ENCODE data around the gene AKAP3.

Gene AKAP3

DNA sequence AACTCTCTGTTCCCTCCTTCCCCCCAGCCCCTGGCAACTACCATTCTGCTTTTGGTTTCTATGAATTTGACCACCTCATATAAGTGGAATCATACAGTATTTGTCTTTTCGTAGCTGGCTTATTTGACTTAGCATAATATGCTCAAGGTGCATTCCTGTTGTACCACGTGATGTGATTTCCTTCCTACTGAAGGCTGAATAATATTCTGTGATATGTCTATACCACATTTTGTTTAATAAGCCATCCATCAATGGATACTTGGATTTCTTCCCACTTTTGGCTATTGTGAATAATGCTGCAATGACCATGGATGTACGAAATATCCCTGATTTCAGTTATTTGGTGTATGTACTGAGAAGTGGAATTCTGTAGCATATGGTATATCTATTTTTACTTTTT, 16.4 kb upstream of the AKAP3 start:
- no peak for DNase-seq
- intact Hi-C loops (cut with DNase I; ENCODE audit: low total_unique reads) = no loop called here
- H3K27me3 ChIP-seq = no peaks in the 10 kb centered on the region
- H3K4me3 ChIP-seq = no peak overlapping the region
- H3K36me3 ChIP-seq = peaks cover 77 to 97% (median 94%) of the 10 kb centered on the region in 3 donors
- H3K9me3 ChIP-seq = no peaks in the 10 kb centered on the region
- TF ChIP-seq, protein P1, sequence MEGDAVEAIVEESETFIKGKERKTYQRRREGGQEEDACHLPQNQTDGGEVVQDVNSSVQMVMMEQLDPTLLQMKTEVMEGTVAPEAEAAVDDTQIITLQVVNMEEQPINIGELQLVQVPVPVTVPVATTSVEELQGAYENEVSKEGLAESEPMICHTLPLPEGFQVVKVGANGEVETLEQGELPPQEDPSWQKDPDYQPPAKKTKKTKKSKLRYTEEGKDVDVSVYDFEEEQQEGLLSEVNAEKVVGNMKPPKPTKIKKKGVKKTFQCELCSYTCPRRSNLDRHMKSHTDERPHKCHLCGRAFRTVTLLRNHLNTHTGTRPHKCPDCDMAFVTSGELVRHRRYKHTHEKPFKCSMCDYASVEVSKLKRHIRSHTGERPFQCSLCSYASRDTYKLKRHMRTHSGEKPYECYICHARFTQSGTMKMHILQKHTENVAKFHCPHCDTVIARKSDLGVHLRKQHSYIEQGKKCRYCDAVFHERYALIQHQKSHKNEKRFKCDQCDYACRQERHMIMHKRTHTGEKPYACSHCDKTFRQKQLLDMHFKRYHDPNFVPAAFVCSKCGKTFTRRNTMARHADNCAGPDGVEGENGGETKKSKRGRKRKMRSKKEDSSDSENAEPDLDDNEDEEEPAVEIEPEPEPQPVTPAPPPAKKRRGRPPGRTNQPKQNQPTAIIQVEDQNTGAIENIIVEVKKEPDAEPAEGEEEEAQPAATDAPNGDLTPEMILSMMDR (IDR thresholded peaks at IDR 0.05) = no peak
- no peaks in the 10 kb centered on the region for H3K4me1 ChIP-seq
- no peak overlapping the region for H3K27ac ChIP-seq

DNA sequence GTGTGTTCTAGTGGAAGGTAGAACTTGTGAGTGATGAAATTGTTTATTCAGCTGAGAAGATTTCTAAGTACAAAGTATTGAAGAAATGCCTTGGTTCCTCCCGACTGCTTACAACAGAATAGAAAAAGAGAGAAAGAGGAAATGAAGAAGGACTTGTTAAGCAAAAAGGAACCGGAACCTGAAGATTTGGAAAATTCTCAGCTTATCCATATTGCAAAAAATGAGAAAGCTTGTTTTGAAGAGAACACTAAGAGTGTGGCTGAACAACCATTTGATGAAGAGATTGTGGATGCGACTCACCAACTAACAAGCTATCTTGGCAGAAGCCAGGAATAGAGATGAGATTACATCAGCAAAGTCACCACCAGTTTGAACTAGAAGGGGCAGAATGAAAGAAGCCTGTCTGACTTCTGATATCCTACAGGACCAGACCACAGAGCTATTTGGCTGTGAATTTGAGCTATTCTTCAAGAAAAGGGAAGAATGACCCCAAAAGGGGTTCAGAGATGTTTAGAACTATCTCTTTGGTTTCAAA, 15.2 kb upstream of the AKAP3 start:
- Histone ChIP-seq H3K4me3 (no peak overlapping the region), H3K36me3 (peaks cover 77 to 97% (median 94%) of the 10 kb centered on the region in 3 donors), H3K27ac (no peak overlapping the region), H3K9me3 (no peaks in the 10 kb centered on the region), H3K4me1 (no peaks in the 10 kb centered on the region), H3K27me3 (no peaks in the 10 kb centered on the region)
- intact Hi-C loops (cut with DNase I; ENCODE audit: low total_unique reads) = no loop called here
- no peak for DNase-seq
- TF ChIP-seq, protein P1 (IDR thresholded peaks at IDR 0.05) = no peak

DNA sequence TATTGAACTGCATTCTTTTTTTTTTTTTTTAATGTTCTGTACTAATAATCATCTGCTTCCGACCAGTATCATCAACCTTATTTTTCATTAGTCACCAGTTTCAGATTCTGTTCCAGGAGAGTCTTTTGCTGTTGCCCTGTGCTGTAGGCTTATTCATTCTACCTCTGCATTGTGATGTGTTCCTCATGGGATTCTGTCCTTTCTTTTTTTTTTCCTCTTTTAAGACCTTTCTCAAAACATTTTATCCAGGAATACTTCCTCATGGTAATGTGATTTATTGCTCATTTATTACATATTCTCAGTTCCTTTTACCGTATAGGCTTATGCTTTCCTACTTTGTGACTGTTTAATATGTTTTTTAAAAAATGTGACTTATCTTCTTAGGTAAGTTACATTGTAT, 4.8 kb upstream of the AKAP3 start:
- intact Hi-C loops (cut with DNase I; ENCODE audit: low total_unique reads) = no loop called here
- H3K27ac ChIP-seq = no peak overlapping the region
- TF ChIP-seq, protein P1 (IDR thresholded peaks at IDR 0.05) = no peak

DNA sequence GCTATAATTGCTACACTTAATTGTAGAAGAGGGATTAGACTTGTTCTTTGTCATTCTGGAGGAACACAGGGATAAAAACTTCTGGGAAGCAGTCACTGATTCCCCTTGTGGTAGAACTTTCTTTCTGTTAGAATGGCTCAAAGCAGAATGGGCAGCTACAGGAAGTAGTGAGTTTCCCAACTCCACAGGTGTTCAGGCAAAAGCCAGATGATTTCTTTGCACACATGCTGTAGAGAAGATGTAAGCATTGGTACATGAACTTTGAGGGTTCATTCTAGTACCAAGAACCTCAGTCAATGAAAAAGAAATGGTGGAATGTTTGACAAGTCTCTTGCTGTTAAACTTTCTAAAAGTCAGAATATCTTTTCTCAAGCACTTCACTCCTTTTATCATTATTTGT, 4.4 kb upstream of the AKAP3 start:
- TF ChIP-seq, protein P1 (IDR thresholded peaks at IDR 0.05) = no peak
- H3K36me3 ChIP-seq = peaks cover 24 to 40% (median 31%) of the 10 kb centered on the region in 3 donors
- H3K27ac ChIP-seq = no peak overlapping the region
- no peaks in the 10 kb centered on the region for H3K27me3 ChIP-seq
- peaks cover 0 to 15% (median 10%) of the 10 kb centered on the region in 4 donors for H3K4me1 ChIP-seq
- H3K9me3 ChIP-seq = no peaks in the 10 kb centered on the region
- no peak overlapping the region for H3K4me3 ChIP-seq
- no peak for DNase-seq
- intact Hi-C loops (cut with DNase I; ENCODE audit: low total_unique reads) = no loop called here

More for the DNA sequence above, 4.8 kb upstream of the AKAP3 start:
- Histone ChIP-seq H3K27me3 (no peaks in the 10 kb centered on the region), H3K36me3 (peaks cover 29 to 44% (median 35%) of the 10 kb centered on the region in 3 donors), H3K4me3 (no peak overlapping the region), H3K4me1 (peaks cover 0 to 15% (median 10%) of the 10 kb centered on the region in 4 donors), H3K9me3 (no peaks in the 10 kb centered on the region)
- DNase-seq = no peak

DNA sequence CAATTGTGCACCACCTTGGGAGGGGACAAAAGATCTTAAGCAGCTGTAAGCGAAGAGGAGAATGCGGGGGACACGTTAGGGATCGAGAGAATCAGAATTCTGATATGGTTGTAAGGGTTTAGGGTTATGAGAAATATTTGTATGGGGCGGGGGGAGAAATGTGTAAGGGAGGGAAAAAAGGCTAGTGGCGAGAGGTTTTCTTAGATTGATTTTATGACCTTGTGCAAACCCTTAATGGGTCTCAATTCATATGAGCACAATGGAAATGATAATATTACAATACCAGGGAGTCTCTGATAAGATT, 459 bp upstream of the AKAP3 start:
- H3K27me3 ChIP-seq = no peaks in the 10 kb centered on the region
- H3K36me3 ChIP-seq = peaks cover 0 to 2% (median 0%) of the 10 kb centered on the region in 3 donors
- TF ChIP-seq, protein P1 (IDR thresholded peaks at IDR 0.05) = no peak
- intact Hi-C loops (cut with DNase I; ENCODE audit: low total_unique reads) = loop anchor here (5.0 to 10.0 kb wide), 2 partner anchors 47 to 115 kb away; partner anchors contain the start of gene RAD51AP1
- peak overlapping the region; percentile 82 to 90 for H3K27ac ChIP-seq
- no peak for DNase-seq
- peak overlapping the region; percentile 74 to 90 for H3K4me3 ChIP-seq
- peaks cover 0 to 18% (median 11%) of the 10 kb centered on the region in 4 donors for H3K4me1 ChIP-seq
- H3K9me3 ChIP-seq = no peaks in the 10 kb centered on the region
